GM19324 (cell line): Measurements from ENCODE around the gene DEFB124.
"Not testable (repeated sequence)": the region's sequence is repeated elsewhere in the genome, so short reads cannot be mapped to it uniquely, and the experiment has no call there.

ENCODE experiments used
- ATAC-seq: cut with Tn5 transposase; IDR thresholded peaks from one replicate; pipeline ENCODE4 v1.9.1; 2021; ENCODE audit warnings: mild to moderate bottlenecking, moderate library complexity; ENCODE audit not compliant: unreplicated experiment, low FRiP score

DEFB124 gene

GRCh38 chr20:31490752-31491151 lies 15.8 kb upstream of the DEFB124 start:
- ATAC-seq: no peak

- ATAC-seq: no peak
Measured at GRCh38 chr20:31489152-31489551, 14.2 kb upstream of the DEFB124 start.

DNA sequence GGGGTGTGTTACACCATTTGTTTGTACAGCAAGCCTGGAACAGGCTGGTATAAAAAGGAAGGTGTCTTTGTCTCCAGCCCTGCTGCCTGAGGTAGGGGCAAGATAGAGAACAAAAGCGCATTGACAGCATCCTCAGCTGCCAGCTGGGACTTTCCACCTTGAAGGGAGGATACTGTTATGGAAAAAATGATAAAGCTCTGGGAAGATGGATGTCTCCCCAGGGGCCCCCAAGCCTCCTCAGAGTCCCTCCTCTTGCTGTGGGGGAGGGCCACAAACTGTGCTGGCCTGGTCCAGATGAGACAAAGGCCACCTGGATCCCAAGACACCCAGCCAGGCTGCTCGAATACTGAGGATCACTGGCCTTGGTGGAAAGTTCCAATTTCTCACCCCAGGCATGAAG lies 13.2 kb upstream of the DEFB124 start:
- no peak for ATAC-seq

- ATAC-seq: no peak
Measured at GRCh38 chr20:31485450-31486339, 10.8 kb upstream of the DEFB124 start.

DNA sequence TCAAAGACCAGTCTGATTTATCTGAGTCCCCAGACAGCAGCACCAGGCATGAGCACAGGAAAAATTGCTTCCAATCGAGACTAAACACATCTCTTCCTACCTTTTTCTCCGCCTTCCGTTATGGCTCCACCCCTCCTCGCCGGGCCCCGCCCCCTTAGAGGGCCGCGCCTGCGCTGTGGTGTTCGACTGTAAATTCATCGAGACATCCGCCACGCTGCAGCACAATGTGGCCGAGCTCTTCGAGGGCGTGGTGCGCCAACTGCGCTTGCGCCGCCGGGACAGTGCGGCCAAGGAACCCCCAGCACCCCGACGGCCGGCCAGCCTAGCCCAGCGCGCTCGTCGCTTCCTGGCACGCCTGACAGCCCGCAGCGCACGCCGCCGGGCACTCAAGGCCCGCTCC lies 9.1 kb upstream of the DEFB124 start:
- ATAC-seq: no peak

DNA sequence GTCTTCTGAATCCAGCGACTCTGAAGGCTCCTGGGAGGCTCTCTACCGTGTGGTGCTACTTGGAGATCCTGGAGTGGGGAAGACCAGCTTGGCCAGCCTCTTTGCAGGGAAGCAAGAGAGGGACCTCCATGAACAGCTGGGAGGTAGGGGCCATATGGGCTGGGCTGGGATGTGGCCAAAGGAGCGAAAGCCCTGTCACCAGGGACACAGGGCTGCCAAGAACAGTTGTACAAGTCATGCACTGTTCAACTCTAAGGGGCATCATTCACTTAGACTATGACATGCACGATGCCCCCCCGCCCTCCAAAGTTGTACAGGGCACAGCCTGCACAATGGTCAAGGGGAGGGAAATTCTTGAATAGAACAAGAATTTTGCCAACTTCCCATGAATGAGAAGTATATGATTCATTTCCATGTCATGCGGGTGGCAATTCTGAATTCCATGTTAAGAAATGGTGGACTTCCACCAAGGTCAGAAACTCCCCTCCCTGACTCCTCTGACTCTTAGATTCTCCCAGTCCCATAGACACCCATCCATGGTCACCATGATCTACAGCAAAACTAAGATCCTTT lies 1.8 kb upstream of the DEFB124 start:
- ATAC-seq: no peak

- ATAC-seq: no peak
Measured at GRCh38 chr20:31476294-31476585, 1.3 kb upstream of the DEFB124 start.

DNA sequence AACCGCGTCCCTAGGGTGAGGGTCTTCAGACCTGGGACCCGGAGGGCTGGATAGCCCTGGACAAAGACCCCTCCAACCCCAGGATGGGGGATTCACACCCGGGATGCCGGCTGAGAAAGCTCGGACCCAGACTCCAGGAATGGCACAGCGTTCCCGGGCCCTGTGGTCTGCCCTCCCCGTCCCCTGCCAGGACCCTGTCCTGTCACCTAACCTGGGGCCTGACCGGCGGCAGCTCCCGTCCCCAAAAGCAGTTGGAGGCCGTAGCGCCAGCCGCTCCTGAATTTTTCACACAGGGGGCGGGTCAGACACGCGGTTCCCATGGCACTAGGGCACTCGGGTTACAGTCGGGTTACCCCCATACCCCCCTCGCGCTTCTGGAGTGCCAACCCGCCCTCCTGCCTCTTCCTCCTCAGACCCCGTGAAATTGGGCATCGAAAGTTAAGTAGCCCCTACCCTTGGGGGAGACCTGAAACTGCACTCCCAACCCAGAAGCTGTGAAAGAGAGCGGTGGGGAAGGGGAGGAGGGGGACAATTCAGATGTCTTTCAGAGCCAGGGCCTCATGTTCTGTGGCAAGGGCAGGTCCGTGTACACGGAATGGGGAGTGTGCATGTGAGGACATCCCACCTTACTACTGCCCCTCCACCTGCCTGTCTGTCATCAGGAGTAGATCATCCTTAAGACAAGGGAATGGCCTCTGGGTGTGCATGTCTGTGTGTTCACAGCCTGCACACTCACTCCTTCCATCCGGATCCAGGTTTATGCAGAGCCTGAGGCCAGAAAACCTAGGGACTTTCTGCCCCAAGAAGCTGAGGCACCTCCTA lies 756 bp upstream of the DEFB124 start:
- ATAC-seq: no peak

GRCh38 chr20:31474097-31474436 lies 860 bp downstream of the DEFB124 start:
- ATAC-seq: no peak

GRCh38 chr20:31473331-31474096 lies 1.4 kb downstream of the DEFB124 start:
- no peak for ATAC-seq

GRCh38 chr20:31472395-31473330 lies 2.3 kb downstream of the DEFB124 start:
- no peak for ATAC-seq

DNA sequence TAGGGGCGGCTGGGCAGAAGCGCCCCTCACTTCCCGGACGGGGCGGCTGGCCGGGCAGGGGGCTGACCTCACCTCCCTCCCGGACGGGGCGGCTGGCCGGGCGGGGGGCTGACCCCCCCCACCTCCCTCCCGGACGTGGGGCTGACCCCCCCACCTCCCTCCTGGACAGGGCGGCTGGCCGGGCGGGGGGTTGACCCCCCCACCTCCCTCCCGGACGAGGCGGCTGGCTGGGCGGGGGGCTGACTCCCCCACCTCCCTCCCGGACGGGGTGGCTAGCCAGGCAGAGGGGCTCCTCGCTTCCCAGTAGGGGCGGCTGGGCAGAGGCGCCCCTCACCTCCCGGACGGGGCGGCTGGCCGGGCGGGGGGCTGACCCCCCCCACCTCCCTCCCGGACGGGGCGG lies 4.0 kb downstream of the DEFB124 start:
- ATAC-seq: not testable (repeated sequence)

- no peak for ATAC-seq
Measured at GRCh38 chr20:31454361-31454760, 20.6 kb downstream of the DEFB124 start.

- ATAC-seq: no peak
Measured at GRCh38 chr20:31452575-31452974, 22.4 kb downstream of the DEFB124 start.

DNA sequence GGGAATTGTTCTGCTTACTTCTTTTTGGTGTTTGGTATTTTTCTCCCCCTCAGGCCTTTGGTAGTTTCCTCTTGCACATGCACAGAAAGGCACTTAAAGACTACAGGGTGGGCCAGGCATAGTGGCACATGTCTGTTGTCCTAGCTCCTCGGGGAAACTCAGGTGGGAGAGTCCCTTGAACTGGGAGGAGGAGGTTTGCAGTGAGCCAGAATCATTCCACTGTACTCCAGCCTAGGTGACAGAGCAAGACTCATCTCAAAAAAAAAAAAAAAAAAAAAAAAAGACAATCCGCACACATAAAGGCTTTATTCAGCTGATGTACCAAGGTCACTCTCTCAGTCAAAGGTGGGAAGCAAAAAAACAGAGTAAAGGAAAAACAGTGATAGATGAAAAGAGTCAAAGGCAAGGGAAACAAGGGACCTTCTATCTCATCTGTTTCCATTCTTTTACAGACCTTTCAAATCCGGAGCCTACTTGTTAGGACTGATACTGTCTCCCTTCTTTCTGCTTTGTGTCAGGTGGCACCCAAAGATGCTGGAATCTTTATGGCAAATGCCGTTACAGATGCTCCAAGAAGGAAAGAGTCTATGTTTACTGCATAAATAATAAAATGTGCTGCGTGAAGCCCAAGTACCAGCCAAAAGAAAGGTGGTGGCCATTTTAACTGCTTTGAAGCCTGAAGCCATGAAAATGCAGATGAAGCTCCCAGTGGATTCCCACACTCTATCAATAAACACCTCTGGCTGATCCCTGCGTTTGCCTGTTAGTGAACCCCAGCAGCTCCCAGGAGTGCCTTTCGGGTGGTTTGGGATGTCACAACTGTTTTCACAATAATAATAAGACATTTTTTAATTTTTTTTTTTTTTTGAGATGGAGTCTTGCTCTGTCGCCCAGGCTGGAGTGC lies 25.2 kb downstream of the DEFB124 start:
- no peak for ATAC-seq

DNA sequence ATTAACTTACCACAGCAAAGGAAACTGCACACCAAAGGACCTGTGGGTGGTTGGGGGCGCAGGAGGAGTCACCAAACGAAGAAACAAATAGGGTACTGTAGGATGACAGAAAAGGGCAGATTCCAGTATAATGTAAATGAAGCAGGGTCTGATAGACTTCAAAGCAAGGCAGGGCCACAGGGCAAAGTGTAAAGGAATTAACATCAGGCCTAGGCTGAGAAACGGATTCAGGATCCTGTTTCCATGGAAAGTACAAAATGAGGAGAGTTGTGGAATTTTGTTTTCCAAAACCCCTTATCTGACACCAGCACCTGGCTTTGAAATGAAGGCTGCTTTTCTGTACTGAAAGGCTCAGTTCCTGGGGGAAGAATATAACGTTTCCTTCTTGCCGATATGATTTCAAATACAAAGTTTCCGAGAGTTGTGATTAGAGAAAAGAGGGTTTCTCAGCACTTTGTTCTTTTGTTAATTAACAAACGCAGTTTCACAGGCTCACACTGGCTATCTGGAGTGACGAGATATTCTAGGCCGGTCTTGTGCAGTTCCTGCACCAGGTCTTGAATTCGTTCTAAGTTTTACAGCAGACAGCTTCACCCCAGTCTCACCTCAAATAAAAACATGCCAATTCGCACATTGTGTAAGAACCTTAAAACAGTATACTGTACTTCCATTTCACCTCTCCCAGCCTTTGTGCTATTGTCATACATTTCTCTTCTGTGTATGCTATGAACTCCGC lies 28.7 kb downstream of the DEFB124 start:
- no peak for ATAC-seq

DNA sequence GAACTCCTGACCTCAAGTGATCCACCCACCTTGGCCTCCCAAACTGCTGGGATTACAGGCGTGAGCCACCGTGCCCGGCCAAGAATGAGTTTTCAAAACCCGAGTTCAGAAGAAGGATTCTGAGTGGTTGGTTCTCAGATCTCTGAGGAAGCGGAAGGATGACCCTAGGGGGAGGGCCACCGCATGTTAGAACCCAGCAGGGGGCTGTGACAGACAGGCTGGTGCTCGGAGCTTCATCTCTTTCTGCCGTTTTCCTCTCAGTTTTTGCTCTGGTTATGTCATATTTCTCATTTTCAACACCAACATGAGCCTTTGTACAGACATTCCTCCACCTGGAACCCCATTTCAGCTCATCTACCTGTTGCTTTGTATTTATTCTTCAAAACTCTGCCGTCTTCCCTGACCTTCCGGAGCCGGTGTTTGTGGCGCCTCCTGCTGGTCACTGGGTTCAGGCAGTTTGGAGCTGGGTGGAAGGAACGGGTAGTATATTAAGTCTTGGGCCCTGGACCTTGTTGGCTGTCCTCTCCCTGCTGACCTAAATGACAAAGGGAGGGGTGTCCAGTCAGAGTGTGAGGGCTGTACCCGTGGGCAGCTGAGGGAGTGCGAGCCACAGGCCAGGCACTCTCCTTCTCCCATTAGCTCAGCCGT lies 34.8 kb downstream of the DEFB124 start, which contains the start of gene DEFB123:
TSS of gene DEFB123 (plus strand) at position 621 of the 648 bp plus-strand sequence. CDS start 67 bp downstream, outside the sequence.
- ATAC-seq: no peak
